CD1c-positive myeloid dendritic cell (primary cell): Measurements from ENCODE around the gene ITPRID2.
"Not testable (repeated sequence)": the region's sequence is repeated elsewhere in the genome, so short reads cannot be mapped to it uniquely, and the experiment has no call there.

ENCODE experiments used
- DNase-seq: peaks from one replicate; pipeline ENCODE4 v3.0.0-alpha.2; 2016; ENCODE audit errors: extremely low spot score

ITPRID2 gene

DNA sequence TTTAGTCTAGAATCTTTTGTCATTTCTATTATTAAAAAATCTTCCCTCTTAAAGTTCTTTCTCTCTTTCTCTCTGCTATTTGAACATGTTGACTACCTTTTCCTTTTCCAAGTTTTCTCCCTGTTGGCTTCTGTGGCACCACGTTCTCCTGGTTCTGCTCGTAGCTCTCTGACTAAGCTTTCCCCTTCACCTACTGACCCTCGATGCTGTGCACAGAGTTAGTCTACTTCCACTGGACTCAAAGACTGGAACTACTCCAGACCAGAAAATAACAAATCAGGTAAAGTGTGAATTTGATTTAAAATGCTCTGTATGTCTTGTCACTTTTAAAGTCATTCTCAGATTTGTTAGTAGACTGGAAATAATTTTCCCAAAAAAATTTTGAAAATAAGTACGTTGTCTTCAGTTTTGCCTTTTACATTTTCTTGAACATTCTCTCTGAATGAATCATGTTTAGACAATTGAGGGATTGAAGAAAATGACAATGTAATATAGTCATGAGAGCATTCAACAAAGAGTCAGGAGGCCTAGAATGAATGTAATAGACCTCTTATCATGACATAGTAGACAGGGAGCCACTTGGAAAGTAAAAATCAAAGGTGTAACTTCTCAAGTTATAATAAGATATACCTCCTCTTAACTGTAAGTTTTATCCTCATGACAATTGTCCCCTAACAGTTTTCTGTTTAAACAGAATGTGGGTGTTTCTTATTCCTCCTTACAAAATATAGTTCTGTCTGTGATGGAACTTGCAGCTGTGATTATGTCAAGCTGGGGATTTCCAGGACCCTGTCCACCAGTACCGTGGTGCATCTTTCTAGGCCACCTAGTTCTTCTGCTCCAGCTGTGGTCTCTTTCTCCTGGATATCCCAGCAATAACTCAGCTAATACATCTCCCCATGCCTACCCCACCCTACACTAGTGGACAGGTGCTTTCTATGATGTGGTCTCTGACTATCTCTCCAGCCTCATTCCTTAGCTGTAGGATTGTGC is 25.5 kb downstream of the ITPRID2 start:
- no peak for DNase-seq

DNA sequence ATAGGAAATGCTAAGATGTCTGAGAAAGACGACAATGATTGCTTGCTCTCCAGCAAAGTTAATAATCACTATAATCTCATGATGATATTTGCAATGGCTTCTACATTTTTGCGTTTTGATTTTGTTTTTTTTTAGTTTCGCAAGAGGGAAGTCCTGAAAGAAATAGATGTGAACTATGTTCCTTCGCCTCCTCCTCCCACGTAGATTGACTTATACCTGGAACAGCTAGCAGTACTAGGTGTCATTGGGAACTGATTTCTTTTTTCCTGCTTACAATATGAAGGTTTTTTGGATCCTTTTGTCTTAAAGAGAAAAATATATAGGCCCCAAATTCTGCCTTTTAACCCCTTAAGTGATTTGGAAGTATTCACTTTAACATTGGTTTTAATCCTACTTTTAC is 26.7 kb downstream of the ITPRID2 start:
- DNase-seq: no peak

GRCh38 chr2:181923121-181923520 is 31.6 kb downstream of the ITPRID2 start:
- DNase-seq: no peak

DNA sequence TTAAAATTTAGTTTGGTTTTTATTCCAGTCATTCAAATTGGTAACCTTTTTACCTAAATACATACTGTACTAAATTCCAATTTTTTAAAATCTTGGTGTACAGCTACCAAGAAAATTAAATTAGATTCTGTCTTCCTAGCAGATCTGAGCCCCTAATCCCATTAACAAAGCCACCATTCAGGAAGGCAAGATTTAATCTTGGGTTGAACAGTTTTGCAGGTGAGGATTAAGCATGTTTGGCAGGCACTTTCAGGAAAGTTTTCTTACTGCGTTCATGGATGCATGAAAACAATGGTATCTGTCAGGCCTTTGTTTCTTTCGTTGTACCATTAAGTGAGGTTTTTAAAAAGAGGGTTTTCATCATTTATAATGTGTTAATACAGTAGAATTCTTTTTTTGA is 32.8 kb downstream of the ITPRID2 start:
- no peak for DNase-seq

DNA sequence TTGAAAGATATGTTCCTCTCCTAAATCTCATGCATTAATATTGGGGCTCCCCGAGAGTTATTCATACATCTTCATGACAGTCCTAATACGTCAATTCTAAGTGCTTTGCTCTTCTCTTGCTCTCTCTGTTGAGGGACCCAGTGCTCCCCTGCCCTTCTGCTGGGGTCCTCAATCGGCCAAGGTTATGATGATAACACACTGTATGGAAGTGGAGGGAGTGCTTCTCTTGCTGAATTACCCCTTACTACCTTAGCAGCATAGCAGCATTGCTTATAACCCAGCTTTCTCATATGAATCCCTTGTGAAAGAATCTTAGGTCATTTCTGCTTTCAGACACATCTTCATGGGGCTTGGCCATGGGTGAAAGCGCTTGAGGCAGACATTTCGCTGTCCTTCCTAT is 43.2 kb downstream of the ITPRID2 start:
- no peak for DNase-seq

- peak; percentile 73 for DNase-seq
Observed at GRCh38 chr2:181937473-181937872, 45.9 kb downstream of the ITPRID2 start.

- DNase-seq: no peak
Observed at GRCh38 chr2:181943411-181944124, 52.0 kb downstream of the ITPRID2 start.

- DNase-seq: no peak
Observed at GRCh38 chr2:181944164-181944913, 52.8 kb downstream of the ITPRID2 start.

- DNase-seq: no peak
Observed at GRCh38 chr2:181944914-181945291, 53.4 kb downstream of the ITPRID2 start.

DNA sequence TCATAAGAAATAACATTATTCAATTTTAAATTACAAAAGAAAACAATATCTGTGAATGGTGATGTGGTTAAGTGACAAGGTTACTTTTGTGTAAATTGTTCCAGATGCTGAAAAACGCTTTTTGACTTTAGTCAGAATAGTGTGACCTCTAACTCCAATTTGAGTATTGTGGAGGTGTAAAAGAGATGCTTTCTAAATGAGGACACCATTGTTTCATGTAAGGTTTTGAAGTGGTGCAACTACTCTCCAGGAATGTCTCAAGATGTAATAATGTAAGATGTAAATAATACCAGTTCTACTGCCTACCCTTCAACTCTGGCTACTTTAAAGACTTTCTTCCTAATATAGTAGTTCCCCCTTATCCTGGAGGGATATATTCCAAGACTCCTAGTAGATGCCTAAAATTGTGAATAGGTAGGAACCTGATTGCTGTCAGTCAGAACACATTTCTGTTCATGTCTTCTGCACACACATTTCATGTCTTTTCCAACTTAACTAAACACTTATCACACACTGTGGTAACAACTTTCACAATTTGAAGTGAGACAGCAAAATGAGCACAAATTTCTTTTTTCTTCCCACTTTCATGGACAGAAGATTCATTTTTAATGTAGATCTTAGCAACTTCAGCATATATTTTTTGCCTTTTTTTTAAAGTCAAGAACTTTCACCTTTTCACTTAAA is 55.1 kb downstream of the ITPRID2 start:
- DNase-seq: no peak

DNA sequence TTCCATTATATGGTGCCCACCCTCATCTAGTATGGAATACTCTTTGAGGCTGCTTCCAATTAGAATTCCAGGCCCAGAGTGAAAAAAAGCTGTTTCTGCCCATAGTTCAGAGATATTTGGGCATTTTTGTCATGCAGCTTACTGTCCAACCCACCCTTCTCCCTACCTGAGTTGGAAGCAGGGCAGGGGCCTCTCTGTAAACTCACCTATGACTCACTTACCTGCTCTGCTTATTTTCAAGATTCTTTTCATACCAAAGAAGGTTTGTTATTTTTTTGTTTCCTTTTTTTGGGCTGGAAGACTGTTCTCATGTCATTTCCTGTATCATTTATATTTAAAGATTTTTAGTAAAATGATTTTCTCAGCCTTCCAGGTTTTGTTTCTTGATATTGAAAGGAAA is 55.7 kb downstream of the ITPRID2 start:
- no peak for DNase-seq

DNA sequence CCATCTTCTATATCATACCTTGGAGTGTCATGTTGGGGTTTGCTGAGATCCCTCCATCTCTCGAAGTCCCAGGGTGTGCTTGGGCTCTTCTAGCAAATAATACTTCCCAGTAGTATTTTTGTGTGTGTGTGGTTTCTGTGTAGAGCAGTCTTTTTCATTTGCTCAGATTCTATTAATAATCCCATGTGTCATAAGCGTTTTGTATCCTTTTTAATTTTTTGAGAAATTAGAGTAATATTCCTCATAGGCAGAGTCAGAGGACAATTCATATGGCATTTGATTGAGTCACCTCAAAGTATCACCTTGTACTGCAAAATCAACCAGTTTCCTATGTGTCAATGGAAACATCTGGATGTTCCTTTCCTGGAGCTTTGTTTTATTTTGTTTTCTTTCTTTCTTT is 56.7 kb downstream of the ITPRID2 start:
- DNase-seq: no peak

- DNase-seq: no peak
Observed at GRCh38 chr2:181949047-181949446, 57.5 kb downstream of the ITPRID2 start.

GRCh38 chr2:181952404-181953226 is 61.1 kb downstream of the ITPRID2 start:
- DNase-seq: no peak

DNA sequence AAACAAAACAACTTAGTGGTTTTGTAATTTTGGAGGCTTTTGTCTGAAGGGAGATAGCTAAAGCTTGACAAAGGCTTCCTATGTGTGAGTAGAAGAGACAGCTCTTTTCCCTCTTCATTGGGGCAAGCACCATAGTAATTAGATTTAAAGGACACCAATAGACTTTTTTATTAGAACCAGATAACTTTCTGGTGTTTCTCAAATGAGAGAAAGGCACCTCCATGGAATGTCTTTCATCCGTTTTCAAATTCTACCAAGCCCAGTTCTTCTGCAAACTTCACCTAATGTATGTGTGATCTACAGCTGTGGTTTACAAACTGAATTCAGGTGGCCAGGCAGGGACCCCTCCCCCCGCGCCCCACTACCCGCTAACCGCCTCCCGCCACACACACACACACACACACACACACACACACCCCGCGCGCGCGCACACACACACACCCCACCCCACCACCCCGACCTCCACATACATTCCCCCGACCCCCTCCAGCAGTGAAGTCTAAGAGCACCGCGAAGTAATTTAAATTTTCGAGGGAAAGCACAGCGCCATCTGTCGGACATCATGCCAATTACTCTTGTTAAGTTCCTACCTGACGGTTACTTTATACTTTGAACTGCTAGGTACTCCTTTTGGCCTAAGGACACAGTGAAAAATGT is 62.5 kb downstream of the ITPRID2 start:
- peak; percentile 78 for DNase-seq

GRCh38 chr2:181954538-181954883 is 63.0 kb downstream of the ITPRID2 start:
- no peak for DNase-seq

GRCh38 chr2:181955010-181955409 is 63.5 kb downstream of the ITPRID2 start:
- DNase-seq: no peak

DNA sequence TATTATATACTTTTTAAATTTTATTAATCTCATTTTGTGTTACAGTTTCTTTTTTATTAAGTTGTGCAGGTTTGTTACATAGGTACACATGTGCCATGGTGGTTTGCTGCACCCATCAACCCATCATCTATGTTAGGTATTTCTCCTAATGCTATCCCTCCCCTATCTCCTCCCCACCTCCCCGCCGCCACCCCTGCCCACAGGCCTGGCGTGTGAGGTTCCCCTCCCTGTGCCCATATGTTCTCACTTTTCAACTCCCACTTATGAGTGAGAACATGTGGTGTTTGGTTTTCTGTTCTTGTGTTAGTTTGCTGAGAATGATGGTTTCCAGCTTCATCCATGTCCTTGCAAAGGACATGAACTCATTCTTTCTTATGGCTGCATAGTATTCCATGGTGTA is 64.3 kb downstream of the ITPRID2 start:
- DNase-seq: not testable (repeated sequence)

DNA sequence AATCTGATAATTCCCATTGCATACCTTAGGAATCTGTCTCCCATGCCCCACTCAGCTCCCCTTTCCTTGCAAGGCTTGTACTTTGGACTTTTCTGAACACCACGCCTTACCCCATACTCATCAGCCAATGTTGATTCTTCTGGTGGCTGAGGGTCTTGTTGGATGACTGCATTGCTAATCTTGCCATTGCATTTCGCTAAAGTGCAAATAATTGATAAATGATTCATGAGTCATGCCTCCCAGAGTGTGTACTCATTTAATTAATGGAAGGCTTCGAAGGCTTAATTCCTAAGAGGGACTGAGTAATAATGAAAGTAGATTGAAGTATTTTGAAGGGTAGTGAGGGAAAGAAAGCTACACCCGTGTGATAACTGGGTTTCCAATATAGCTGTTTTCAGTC is 66.1 kb downstream of the ITPRID2 start:
- DNase-seq: no peak

DNA sequence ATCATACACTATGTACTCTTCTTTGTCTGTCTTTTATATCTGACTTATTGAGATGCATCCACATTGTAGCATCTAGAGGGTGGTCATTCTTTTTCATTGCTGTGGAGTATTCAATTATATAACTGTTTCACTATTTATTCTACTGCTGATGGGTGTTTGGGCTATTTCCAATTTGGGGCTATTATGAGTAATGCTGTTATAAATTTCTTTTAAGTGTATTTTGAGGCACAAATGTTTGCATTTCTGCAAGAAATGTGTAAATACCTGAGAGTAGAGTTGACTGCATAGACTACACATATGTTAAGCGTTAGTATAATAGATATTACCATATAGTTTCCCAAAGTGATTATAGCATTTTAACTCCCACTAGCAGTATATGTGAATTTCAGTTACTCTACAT is 67.2 kb downstream of the ITPRID2 start:
- no peak for DNase-seq
